ENCODE data around the gene CFB.
"Not testable (repeated sequence)": the region's sequence is repeated elsewhere in the genome, so short reads cannot be mapped to it uniquely, and the experiment has no call there.

- not testable (repeated sequence) for TF ChIP-seq POLR2A, CTCF (IDR thresholded peaks at IDR 0.05)
These were observed 35.8 kb downstream of the CFB start, which contains the start of gene C4A for GRCh38 chr6:31981744-31982143.
